Measurements from ENCODE around the gene DEPP1. TPM values are rescaled to one million over a fixed set of nuclear protein-coding genes. Genes with fewer than 3 reads are reported as not detected.

Gene DEPP1
- total RNA-seq, 1 experiment from 2014 or later: 0.64 TPM

- DNase-seq (ENCODE audit: extremely low read depth, low read depth): no peak
These were observed 22.4 kb downstream of the DEPP1 start for GRCh38 chr10:44956226-44956625.

- no peak for DNase-seq (ENCODE audit: extremely low read depth, low read depth)
These were observed 23.1 kb downstream of the DEPP1 start for GRCh38 chr10:44955413-44956070.

GRCh38 chr10:44954962-44955361 is 23.6 kb downstream of the DEPP1 start:
- DNase-seq (ENCODE audit: extremely low read depth, low read depth): no peak

- DNase-seq (ENCODE audit: extremely low read depth, low read depth): no peak
These were observed 24.6 kb downstream of the DEPP1 start for GRCh38 chr10:44954042-44954441.

DNA sequence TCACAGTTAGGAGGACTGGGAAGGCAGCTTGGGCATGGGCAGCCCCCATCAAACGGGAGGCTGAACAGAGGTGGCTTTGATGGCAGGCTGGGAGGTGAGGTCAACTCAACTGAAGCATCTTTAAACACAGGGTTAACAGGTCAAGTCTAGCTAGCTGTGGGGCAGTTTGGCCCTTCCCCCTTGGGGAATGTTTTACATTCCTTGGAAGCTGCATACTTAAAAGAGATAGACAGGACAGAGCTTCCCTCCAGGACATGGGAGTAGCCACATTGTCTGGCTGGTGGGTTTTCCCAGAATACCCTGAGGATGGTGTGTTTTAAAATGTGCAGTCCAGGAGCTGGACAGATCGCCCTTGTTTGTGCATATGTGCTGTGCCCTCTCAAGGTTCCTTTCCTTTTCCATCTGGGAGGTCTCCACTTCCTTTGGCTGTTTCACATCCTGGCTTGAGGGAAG is 25.8 kb downstream of the DEPP1 start:
- no peak for DNase-seq (ENCODE audit: extremely low read depth, low read depth)

DNA sequence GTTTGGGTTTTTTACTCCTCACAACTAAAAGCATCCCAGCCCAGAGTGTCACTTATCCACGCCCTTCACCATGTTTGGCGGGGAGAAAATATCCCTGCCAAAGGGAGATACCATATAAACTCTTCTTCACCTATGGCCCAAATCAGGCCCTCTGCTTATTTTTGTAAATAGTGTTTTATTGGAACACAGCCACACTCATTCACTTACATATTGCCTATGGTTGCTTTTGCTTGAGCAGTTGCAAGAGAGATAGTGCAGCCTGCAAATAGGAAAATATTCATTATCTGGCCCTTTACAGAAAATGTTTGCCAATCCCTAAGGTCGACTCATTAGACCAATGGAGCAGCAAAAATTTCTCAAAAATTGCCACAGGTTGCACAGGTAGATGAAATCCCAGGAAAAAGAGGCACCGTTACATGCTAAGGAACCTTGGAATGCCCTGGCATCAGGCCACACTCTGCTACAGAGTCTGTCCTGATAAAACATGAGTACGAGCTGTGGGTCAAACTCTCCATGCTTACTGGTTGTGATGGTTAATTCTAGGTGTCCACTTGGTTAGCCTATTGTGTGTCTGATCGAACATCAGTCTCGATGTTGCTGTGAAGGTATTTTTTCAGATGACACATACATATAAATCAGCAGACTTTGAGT is 26.9 kb downstream of the DEPP1 start:
- no peak for DNase-seq (ENCODE audit: extremely low read depth, low read depth)

DNA sequence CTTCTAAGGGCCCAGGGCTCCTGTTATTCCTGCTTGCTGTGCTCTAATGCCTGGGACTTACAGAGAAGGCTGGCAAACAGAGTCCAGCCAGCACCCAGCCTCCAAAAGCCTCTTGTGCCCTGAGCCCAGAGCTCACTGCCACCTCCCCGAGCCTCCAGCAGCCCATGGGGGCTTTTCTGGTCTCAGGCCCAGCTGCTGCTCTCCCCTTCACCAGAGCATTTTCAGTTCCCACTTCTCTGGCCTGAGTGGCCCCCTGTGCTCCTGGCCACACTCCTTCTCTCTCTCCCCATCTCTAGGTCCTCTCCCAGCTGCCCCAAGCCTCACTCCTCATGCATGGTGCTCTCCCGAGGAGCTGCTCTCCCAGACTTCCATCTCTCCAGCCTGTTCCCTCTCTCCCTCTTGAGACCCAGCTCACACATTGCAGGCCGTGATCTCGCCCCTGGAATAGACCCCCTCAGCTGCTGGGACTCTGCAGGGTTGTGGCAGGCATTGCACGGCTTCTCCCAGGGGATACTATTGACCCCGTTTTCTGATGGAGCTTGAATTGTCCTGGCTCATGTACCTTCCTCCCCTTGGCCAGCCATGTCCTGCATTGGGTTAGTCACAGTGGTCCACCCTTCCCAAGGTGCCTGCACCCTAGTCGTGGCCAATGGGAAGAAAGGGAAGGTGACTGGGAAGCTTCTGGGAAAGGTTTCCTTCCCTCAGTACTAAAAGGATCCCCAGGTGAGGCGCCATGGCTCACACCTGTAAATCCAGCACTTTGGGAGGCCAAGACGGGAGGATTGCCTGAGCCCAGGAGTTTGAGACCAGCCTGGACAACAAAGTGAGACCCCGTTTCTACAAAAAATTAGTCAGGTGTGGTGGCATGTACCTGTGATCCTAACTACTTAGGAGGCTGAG is 28.0 kb downstream of the DEPP1 start:
- DNase-seq (ENCODE audit: extremely low read depth, low read depth): no peak

GRCh38 chr10:44949915-44950314 is 28.7 kb downstream of the DEPP1 start:
- DNase-seq (ENCODE audit: extremely low read depth, low read depth): no peak

GRCh38 chr10:44949127-44949802 is 29.3 kb downstream of the DEPP1 start:
- DNase-seq (ENCODE audit: extremely low read depth, low read depth): no peak

DNA sequence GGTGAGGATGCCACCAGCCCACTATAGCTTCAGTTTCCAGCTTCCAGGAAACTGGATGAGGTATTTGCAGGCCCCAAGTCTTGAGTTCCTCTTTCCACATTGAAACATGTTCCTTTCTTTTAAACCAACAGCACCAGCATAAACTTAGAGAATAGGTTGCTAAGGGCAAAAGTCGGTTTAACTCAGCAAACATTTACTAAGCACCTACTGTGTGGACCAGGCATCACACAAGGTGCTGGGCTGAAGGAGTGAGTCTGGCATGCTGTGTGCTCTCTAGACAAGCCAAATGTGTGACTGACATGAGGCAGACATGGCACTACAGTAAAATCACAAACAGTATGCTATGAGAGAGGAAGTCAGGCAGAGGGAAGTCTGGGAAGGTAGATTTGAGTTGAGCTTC is 30.0 kb downstream of the DEPP1 start:
- no peak for DNase-seq (ENCODE audit: extremely low read depth, low read depth)

- no peak for DNase-seq (ENCODE audit: extremely low read depth, low read depth)
These were observed 31.0 kb downstream of the DEPP1 start for GRCh38 chr10:44947371-44948152.

- DNase-seq (ENCODE audit: extremely low read depth, low read depth): no peak
These were observed 32.4 kb downstream of the DEPP1 start for GRCh38 chr10:44946205-44946604.

DNA sequence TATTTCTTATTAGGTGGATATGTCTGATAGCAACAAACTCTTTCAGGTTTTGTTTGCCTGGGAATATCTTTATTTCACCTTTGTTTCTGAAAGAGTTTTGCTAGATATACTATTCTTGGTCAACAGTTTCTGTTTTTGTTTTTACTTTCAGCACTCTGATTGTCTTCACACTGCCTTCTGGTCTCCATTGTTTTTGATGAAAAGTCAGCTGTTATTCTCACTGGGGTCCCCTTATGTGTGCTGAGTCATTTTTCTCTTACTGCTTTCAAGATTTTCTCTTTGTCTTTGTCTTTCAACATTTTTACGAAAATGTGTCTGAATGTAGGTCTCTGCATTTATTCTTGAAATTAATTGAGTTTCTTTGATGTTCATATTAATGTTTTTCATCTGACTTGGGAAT is 34.3 kb downstream of the DEPP1 start:
- no peak for DNase-seq (ENCODE audit: extremely low read depth, low read depth)

DNA sequence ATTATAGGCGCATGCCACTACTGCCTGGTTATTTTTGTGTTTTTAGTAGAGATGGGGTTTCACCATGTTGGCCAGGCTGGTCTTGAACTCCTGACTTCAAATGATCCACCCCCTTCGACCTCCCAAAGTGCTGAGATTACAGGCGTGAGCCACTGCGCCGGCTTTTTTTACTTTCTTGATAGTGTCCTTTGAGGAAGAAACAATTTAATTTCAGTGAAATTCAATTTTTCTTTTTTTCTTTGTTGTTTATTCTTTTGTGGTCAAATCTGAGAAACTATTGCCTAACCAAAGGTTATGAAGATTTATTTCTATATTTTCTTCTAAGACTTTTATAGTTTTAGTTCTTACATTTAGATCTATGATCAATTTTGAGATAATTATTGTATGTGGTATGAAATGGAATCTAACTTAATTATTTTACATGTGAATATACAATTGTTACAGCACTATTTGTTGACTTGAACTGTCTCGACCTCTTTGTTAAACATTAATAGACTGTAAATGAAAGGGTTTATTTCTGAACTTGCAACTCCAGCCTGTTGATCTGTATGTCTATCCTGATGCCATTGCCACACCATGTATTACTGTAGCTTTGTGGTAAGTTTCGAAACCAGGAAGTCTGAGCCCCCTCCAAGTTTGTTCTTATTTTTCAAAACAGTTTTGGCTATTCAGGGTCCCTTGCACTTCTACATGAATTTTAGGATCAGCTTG is 38.8 kb downstream of the DEPP1 start:
- no peak for DNase-seq (ENCODE audit: extremely low read depth, low read depth)

- no peak for DNase-seq (ENCODE audit: extremely low read depth, low read depth)
These were observed 39.7 kb downstream of the DEPP1 start for GRCh38 chr10:44938956-44939355.

- DNase-seq (ENCODE audit: extremely low read depth, low read depth): no peak
These were observed 41.2 kb downstream of the DEPP1 start for GRCh38 chr10:44937196-44938005.

DNA sequence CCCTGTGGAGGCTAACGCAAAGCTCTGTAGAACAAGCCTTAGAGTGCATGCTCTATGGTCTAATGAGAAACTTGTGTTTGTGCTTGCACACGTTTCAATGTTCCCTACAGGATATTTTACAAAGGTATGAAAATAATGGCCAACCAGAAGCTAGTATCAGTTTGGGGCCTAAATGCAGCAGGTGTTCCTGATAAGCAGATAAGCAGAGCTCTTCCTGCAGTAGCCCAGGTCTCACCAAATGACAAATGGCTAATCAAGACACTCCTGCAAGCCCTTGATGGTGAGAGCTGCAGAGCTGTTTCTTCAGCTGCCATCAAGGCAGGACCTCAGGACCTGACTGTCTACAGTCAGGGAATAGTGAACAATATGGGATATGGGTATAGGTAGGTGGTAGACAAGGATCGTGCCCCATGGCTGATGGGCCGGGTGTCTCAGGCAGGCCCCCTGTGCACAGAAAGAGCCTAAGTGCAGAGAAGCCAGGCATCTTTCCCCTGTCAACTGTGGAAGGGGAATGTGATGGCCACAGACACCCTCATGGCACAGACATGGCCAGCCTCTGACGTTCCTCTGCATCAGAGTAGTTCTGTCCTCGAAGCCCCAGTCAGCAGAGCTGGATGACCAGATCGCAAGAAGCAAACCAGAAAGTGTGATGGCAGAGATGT is 42.2 kb downstream of the DEPP1 start:
- DNase-seq (ENCODE audit: extremely low read depth, low read depth): no peak

- no peak for DNase-seq (ENCODE audit: extremely low read depth, low read depth)
These were observed 42.7 kb downstream of the DEPP1 start for GRCh38 chr10:44935966-44936295.
